ENCODE data around the gene SOBP.

DNA sequence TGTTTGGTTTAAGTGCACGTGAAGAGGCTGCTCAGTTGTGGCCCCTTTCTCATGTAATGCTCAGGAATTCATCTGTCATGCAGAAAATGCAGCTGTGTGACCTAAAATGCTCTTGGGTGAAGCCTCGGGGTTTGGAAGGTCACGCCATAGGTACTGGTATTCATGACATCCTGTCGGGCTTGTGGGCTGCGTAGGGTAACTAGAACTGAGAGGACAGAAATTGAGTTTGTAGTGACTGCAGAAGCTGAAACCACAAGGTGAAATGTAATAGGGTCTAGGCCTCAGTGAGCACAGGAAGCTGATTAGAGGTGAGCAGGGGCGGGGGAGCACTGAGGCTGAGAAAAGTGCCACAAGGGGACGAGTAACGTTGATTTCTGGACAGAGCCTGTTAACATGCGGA lies 128.8 kb downstream of the SOBP start:
- no peak for TF ChIP-seq BACH2 (CRISPR knock-in tag; IDR thresholded peaks at IDR 0.05; ENCODE audit: borderline replicate concordance)
- TF ChIP-seq ZFP3 (CRISPR knock-in tag; IDR thresholded peaks at IDR 0.05) = no peak

Data from SK-N-SH treated with all-trans-retinoic acid at 6 μM for 48 hours (cell line).